ENCODE results near the gene COX7A2L. TPM values are rescaled to one million over a fixed set of nuclear protein-coding genes. Genes with fewer than 3 reads are reported as not detected.

Gene COX7A2L
- total and polyA plus RNA-seq, 2 experiments from 2014 or later = 112 to 149 TPM

- TF ChIP-seq POLR2AphosphoS5 (IDR thresholded peaks at IDR 0.05; ENCODE audit: low read depth) = peak; percentile 69
Measured at GRCh38 chr2:42360890-42361727, at the start of gene COX7A2L (continued).

- Mint-ChIP-seq H3K9me3 (peaks cover 15% of the 10 kb centered on the region; the same call in 2 of the 3 replicates), H3K4me3 (no peak overlapping the region), H3K27ac (no peak overlapping the region), H3K27me3 (ENCODE audit: insufficient read depth, low read depth, poor library complexity) (peaks cover 2% of the 10 kb centered on the region), H3K4me1 (no peaks in the 10 kb centered on the region), H3K36me3 (ENCODE audit: low read depth) (peaks cover 17% of the 10 kb centered on the region)
- Histone ChIP-seq H3K36me3 (ENCODE audit: insufficient read depth) (0 out of 2 replicates have a peak, but pooled peaks cover under 1% of the 10 kb centered on the region), H3K27ac (ENCODE audit: low read depth) (no peak overlapping the region), H3K27me3 (ENCODE audit: insufficient read depth) (no peaks in the 10 kb centered on the region), H4K20me1 (replicated peaks; ENCODE audit: insufficient read depth) (no peaks in the 10 kb centered on the region), H3F3A (replicated peaks; ENCODE audit: low read depth) (no peaks in the 10 kb centered on the region), H3K79me2 (replicated peaks; ENCODE audit: insufficient read depth) (no peaks in the 10 kb centered on the region), H3K4me2 (no peak overlapping the region), H3K9me2 (ENCODE audit: insufficient read depth) (no peaks in the 10 kb centered on the region), H3K4me3 (no peak overlapping the region), H3K4me1 (ENCODE audit: insufficient read depth) (no peaks in the 10 kb centered on the region), H2AFZ (no peak overlapping the region)
- DNase-seq (ENCODE audit: low spot score) = no peak
- TF ChIP-seq STAT1 (IDR thresholded peaks at IDR 0.05; ENCODE audit: unreplicated experiment) (no peak), REST (IDR thresholded peaks at IDR 0.05; ENCODE audit: unreplicated experiment) (no peak), POLR2AphosphoS5 (IDR thresholded peaks at IDR 0.05; ENCODE audit: low read depth) (no peak), ETS1 (IDR thresholded peaks at IDR 0.05) (no peak), ZNF331 (CRISPR knock-in tag; IDR thresholded peaks at IDR 0.05; ENCODE audit: low read depth) (no peak), EZH2phosphoT487 (IDR thresholded peaks at IDR 0.05; ENCODE audit: unreplicated experiment) (no peak), ZNF114 (CRISPR knock-in tag; IDR thresholded peaks at IDR 0.05) (no peak), JUNB (IDR thresholded peaks at IDR 0.05; ENCODE audit: unreplicated experiment) (no peak), NANOG (IDR thresholded peaks at IDR 0.05; ENCODE audit: borderline replicate concordance) (no peak)
- TF ChIP-seq, protein P1, sequence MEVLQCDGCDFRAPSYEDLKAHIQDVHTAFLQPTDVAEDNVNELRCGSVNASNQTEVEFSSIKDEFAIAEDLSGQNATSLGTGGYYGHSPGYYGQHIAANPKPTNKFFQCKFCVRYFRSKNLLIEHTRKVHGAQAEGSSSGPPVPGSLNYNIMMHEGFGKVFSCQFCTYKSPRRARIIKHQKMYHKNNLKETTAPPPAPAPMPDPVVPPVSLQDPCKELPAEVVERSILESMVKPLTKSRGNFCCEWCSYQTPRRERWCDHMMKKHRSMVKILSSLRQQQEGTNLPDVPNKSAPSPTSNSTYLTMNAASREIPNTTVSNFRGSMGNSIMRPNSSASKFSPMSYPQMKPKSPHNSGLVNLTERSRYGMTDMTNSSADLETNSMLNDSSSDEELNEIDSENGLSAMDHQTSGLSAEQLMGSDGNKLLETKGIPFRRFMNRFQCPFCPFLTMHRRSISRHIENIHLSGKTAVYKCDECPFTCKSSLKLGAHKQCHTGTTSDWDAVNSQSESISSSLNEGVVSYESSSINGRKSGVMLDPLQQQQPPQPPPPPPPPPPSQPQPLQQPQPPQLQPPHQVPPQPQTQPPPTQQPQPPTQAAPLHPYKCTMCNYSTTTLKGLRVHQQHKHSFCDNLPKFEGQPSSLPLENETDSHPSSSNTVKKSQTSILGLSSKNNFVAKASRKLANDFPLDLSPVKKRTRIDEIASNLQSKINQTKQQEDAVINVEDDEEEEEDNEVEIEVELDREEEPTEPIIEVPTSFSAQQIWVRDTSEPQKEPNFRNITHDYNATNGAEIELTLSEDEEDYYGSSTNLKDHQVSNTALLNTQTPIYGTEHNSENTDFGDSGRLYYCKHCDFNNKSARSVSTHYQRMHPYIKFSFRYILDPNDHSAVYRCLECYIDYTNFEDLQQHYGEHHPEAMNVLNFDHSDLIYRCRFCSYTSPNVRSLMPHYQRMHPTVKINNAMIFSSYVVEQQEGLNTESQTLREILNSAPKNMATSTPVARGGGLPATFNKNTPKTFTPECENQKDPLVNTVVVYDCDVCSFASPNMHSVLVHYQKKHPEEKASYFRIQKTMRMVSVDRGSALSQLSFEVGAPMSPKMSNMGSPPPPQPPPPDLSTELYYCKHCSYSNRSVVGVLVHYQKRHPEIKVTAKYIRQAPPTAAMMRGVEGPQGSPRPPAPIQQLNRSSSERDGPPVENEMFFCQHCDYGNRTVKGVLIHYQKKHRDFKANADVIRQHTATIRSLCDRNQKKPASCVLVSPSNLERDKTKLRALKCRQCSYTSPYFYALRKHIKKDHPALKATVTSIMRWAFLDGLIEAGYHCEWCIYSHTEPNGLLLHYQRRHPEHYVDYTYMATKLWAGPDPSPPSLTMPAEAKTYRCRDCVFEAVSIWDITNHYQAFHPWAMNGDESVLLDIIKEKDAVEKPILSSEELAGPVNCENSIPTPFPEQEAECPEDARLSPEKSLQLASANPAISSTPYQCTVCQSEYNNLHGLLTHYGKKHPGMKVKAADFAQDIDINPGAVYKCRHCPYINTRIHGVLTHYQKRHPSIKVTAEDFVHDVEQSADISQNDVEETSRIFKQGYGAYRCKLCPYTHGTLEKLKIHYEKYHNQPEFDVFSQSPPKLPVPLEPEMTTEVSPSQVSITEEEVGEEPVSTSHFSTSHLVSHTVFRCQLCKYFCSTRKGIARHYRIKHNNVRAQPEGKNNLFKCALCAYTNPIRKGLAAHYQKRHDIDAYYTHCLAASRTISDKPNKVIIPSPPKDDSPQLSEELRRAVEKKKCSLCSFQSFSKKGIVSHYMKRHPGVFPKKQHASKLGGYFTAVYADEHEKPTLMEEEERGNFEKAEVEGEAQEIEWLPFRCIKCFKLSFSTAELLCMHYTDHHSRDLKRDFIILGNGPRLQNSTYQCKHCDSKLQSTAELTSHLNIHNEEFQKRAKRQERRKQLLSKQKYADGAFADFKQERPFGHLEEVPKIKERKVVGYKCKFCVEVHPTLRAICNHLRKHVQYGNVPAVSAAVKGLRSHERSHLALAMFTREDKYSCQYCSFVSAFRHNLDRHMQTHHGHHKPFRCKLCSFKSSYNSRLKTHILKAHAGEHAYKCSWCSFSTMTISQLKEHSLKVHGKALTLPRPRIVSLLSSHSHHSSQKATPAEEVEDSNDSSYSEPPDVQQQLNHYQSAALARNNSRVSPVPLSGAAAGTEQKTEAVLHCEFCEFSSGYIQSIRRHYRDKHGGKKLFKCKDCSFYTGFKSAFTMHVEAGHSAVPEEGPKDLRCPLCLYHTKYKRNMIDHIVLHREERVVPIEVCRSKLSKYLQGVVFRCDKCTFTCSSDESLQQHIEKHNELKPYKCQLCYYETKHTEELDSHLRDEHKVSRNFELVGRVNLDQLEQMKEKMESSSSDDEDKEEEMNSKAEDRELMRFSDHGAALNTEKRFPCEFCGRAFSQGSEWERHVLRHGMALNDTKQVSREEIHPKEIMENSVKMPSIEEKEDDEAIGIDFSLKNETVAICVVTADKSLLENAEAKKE (CRISPR knock-in tag; IDR thresholded peaks at IDR 0.05) = no peak
- peak; percentile 52 for ATAC-seq
Measured at GRCh38 chr2:42408009-42408408, 47.0 kb upstream of the COX7A2L start.
